ENCODE measurements around the gene C4orf17. TPM values are rescaled to one million over a fixed set of nuclear protein-coding genes. Genes with fewer than 3 reads are reported as not detected.

The C4orf17 gene
- total RNA-seq, 1 donor from 2014 or later = not detected

DNA sequence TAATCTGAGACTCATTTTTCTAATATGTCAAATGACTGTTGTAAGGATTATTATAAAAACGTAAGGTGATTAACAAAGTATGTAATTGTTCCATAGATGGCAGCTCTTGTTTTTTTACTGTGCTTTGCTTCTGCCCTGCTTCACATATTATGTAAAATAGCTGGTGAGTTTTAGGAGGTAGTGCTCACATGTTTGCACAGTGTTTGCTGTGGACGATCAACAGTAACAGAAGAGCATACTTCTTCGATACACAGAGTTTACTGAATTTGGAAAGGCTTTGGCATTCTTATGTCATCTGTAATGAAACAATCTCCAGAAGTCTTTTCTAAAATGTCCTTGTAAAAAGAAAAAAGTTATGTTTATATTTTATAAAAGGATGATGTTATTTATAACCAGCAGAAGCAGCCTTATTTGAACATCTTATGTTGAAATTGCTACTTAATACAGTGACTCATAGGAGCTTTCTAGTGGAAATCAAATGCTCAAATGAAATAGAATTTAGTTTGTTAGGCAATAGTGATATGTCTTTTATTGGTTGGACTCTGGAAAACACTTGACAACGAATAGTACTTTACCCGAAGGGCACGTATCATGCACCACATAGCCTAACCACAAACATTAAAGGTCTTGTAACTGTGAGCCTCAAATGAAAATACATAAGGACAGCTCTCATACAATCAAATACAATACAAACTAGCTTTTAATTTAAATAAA, 61.9 kb downstream of the C4orf17 start:
- peaks cover 11% of the 10 kb centered on the region for H3K4me1 Mint-ChIP-seq
- peaks cover 4% of the 10 kb centered on the region for H3K27me3 Mint-ChIP-seq (ENCODE audit: insufficient read depth, low read depth)
- no peak for DNase-seq (ENCODE audit: low spot score)
- no peaks in the 10 kb centered on the region for H4K20me1 ChIP-seq (ENCODE audit: low read depth)
- no peaks in the 10 kb centered on the region for H3K9me3 Mint-ChIP-seq
- H3K79me2 ChIP-seq (ENCODE audit: low read depth) = no peaks in the 10 kb centered on the region
- H3F3A ChIP-seq (ENCODE audit: low read depth) = no peaks in the 10 kb centered on the region
- no peaks in the 10 kb centered on the region for H3K36me3 Mint-ChIP-seq
- H3K4me2 ChIP-seq = no peak overlapping the region
- TF ChIP-seq EZH2 (IDR thresholded peaks at IDR 0.05) = no peak
- no peak for TF ChIP-seq EZH2phosphoT487 (IDR thresholded peaks at IDR 0.05)
- TF ChIP-seq, protein P1, sequence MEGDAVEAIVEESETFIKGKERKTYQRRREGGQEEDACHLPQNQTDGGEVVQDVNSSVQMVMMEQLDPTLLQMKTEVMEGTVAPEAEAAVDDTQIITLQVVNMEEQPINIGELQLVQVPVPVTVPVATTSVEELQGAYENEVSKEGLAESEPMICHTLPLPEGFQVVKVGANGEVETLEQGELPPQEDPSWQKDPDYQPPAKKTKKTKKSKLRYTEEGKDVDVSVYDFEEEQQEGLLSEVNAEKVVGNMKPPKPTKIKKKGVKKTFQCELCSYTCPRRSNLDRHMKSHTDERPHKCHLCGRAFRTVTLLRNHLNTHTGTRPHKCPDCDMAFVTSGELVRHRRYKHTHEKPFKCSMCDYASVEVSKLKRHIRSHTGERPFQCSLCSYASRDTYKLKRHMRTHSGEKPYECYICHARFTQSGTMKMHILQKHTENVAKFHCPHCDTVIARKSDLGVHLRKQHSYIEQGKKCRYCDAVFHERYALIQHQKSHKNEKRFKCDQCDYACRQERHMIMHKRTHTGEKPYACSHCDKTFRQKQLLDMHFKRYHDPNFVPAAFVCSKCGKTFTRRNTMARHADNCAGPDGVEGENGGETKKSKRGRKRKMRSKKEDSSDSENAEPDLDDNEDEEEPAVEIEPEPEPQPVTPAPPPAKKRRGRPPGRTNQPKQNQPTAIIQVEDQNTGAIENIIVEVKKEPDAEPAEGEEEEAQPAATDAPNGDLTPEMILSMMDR (IDR thresholded peaks at IDR 0.05) = no peak
- H3K9me3 ChIP-seq (ENCODE audit: low read depth) = no peaks in the 10 kb centered on the region
- no peak overlapping the region for H3K27ac ChIP-seq
- no peak overlapping the region for H3K9ac ChIP-seq
- no peak overlapping the region for H2AFZ ChIP-seq (replicated peaks)
- no peak overlapping the region for H3K27ac Mint-ChIP-seq
- no peak overlapping the region for H3K4me3 ChIP-seq
- no peaks in the 10 kb centered on the region for H3K36me3 ChIP-seq
- H3K4me3 Mint-ChIP-seq = no peak overlapping the region
- peaks cover 9% of the 10 kb centered on the region for H3K27me3 ChIP-seq
- peaks cover 13% of the 10 kb centered on the region for H3K4me1 ChIP-seq

DNA sequence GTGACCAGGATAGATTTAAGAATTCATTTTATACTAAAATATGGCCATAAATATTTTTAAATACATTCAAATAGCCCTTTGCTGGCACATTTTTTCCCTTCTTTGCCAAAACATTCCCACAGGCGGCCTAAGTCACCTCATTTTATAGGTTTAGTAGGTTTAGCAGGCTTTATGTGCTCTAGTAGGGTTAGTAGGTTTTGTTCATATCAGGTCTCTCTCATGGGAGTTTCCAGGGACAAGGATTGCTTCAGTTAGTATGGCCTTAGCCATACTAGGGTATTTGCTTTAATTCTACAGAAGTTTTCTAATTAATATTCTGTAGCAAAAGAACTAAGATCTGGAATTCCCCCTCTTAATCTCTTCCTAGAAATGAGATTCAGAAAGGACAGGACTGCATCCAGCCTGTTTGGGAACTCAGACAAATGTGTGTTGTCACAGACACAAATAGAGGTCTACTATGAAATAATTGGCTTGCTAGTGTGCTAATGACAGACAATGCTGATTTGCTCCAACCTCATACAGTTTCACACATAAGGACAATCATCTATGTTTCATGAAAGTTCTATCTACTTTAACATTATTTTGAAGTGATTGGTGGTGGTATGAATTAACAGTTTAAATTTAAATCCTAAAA, 63.0 kb downstream of the C4orf17 start:
- H3K27ac ChIP-seq = no peak overlapping the region
- no peak for DNase-seq (ENCODE audit: low spot score)
- H3K27me3 ChIP-seq = peaks cover 9% of the 10 kb centered on the region
- H3K9me3 ChIP-seq (ENCODE audit: low read depth) = no peaks in the 10 kb centered on the region
- H3K27me3 Mint-ChIP-seq (ENCODE audit: insufficient read depth, low read depth) = no peaks in the 10 kb centered on the region
- H3F3A ChIP-seq (ENCODE audit: low read depth) = no peaks in the 10 kb centered on the region
- no peak overlapping the region for H3K4me2 ChIP-seq
- no peak overlapping the region for H3K4me3 Mint-ChIP-seq
- no peaks in the 10 kb centered on the region for H3K79me2 ChIP-seq (ENCODE audit: low read depth)
- H2AFZ ChIP-seq (replicated peaks) = peak overlapping the region; percentile 4
- no peaks in the 10 kb centered on the region for H4K20me1 ChIP-seq (ENCODE audit: low read depth)
- no peaks in the 10 kb centered on the region for H3K36me3 Mint-ChIP-seq
- H3K4me1 ChIP-seq = peaks cover 13% of the 10 kb centered on the region
- peak overlapping the region; percentile 74 for H3K27ac Mint-ChIP-seq
- H3K4me3 ChIP-seq = no peak overlapping the region
- no peaks in the 10 kb centered on the region for H3K36me3 ChIP-seq
- H3K9ac ChIP-seq = no peak overlapping the region
- H3K9me3 Mint-ChIP-seq = no peaks in the 10 kb centered on the region
- TF ChIP-seq, protein P1 (IDR thresholded peaks at IDR 0.05) = no peak
- TF ChIP-seq EZH2 (IDR thresholded peaks at IDR 0.05) = no peak
- TF ChIP-seq EZH2phosphoT487 (IDR thresholded peaks at IDR 0.05) = no peak
- peaks cover 11% of the 10 kb centered on the region for H3K4me1 Mint-ChIP-seq

DNA sequence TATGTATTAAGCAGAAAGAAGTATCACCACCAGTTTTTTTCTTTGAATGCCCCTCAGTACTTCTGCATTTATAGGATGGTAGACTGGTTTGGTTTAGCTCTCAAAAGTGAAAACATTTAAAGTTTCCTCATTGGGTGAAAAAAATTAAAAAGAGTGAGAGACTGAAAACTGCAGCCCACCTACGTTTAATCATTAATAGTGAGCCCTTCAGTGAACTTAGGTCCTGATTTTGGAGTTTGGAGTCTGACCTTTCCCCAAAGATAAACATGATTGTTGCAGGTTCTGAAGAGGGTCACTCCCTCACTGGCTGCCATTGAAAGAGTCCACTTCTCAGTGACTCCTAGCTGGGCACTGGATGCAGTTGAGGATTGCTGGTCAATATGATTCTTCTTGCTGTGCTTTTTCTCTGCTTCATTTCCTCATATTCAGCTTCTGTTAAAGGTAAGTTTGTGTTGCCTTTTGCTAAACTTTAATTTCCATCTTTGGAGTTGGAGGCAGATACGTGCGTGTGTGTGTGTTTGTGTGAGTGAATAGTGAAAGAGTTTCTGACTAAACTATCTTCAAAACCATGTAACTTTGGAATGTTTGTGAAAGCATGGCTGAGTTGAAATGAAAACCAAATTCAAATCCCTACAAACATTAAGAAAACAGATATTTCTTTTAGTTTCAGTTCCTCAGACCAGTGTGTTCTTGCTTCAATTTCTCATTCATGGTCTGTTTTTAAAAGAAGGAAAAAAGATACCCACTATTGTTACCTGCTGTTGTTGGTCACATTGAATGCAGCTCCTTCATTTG, 63.9 kb downstream of the C4orf17 start, which contains the start of gene MTTP:
MTTP (plus strand) TSS at position 295 of the 795 bp plus-strand sequence; CDS start at position 381, 86 bp downstream.
- Mint-ChIP-seq H3K27ac (peak within 1 kb of the TSS; percentile 98), H3K4me1 (peaks cover 11% of the 10 kb centered on the region), H3K4me3 (peak within 1 kb of the TSS; percentile 65), H3K27me3 (ENCODE audit: insufficient read depth, low read depth) (peaks cover 2% of the 10 kb centered on the region), H3K36me3 (no peaks in the 10 kb centered on the region), H3K9me3 (no peaks in the 10 kb centered on the region)
- Histone ChIP-seq H3K9ac (no peak within 1 kb of the TSS), H3K4me1 (peaks cover 13% of the 10 kb centered on the region), H3K27ac (no peak within 1 kb of the TSS), H3K36me3 (no peaks in the 10 kb centered on the region), H3K4me2 (peak within 1 kb of the TSS; percentile 21), H4K20me1 (ENCODE audit: low read depth) (no peaks in the 10 kb centered on the region), H3K4me3 (no peak within 1 kb of the TSS), H3F3A (ENCODE audit: low read depth) (no peaks in the 10 kb centered on the region), H3K79me2 (ENCODE audit: low read depth) (no peaks in the 10 kb centered on the region), H3K9me3 (ENCODE audit: low read depth) (no peaks in the 10 kb centered on the region), H3K27me3 (peaks cover 6% of the 10 kb centered on the region), H2AFZ (replicated peaks) (peak within 1 kb of the TSS; percentile 100)
- DNase-seq (ENCODE audit: low spot score) = no peak
- TF ChIP-seq EZH2 (IDR thresholded peaks at IDR 0.05) (no peak), EZH2phosphoT487 (IDR thresholded peaks at IDR 0.05) (no peak)
- TF ChIP-seq, protein P1 (IDR thresholded peaks at IDR 0.05) = no peak

All from neural progenitor cell (in vitro differentiated cells).